Tibial artery (tissue), 4 donors: Measurements from ENCODE around the gene HPCAL1.

Source experiments
- DNase-seq, 2 donors: peaks; one replicate each; pipeline ENCODE4 v3.0.0-alpha.2; 2019
- H3K27ac ChIP-seq, 2 donors: fragments of 200-600 bp; sonication (generic) in 1 of 2; 1 replicate in 1 of 2; 2 replicates in 1 of 2; pipeline ENCODE4 v1.5.1; 2018 to 2019; ENCODE audit warnings: mild to moderate bottlenecking in 1 of 2
- H3K27me3 ChIP-seq, 2 donors: fragments of 200-600 bp; sonication (generic) in 1 of 2; one replicate each; pipeline versions ENCODE4 v1.5.1 to v1.6.0; 2016 to 2019
- H3K36me3 ChIP-seq, 3 donors: fragments of 200-600 bp; sonication (generic) in 2 of 3; one replicate each; pipeline ENCODE4 v1.5.1; 2016 to 2019; ENCODE audit warnings: mild to moderate bottlenecking in 2 of 3
- H3K4me1 ChIP-seq, 4 donors: fragments of 200-600 bp; sonication (generic) in 2 of 4; 1 replicate in 3 of 4; 2 replicates in 1 of 4; pipeline ENCODE4 v1.5.1; 2016 to 2019
- H3K4me3 ChIP-seq, 2 donors: fragments of 200-600 bp; sonication (generic) in 1 of 2; 1 replicate in 1 of 2; 2 replicates in 1 of 2; pipeline ENCODE4 v1.5.1; 2018 to 2019; ENCODE audit warnings: mild to moderate bottlenecking in 2 of 2
- H3K9me3 ChIP-seq, 3 donors: fragments of 200-600 bp; sonication (generic) in 1 of 3; one replicate each; pipeline ENCODE4 v1.5.1; 2016 to 2019
- CTCF ChIP-seq, 2 experiments: fragments of 200-600 bp in 1 of 2; fragments of 450-650 bp in 1 of 2; IDR thresholded peaks; one replicate each; pipeline ENCODE4 v1.5.1; 2017 to 2019; ENCODE audit warnings: antibody characterized with exemption in 2 of 2, mild to moderate bottlenecking in 1 of 2, moderate library complexity in 1 of 2
- intact Hi-C: fragments of 100-400 bp; cut with DNase I; formaldehyde crosslinking; loops from one replicate; pipeline ENCODE4 v1.15.0; 2023; ENCODE audit warnings: low total_unique reads

Gene HPCAL1

GRCh38 chr2:10326707-10327594, 24.2 kb downstream of the HPCAL1 start:
- no peak for DNase-seq
- Histone ChIP-seq H3K27me3 (no peaks in the 10 kb centered on the region), H3K36me3 (peaks cover 0 to 5% (median 0%) of the 10 kb centered on the region in 3 donors), H3K27ac (no peak overlapping the region), H3K4me3 (no peak overlapping the region), H3K4me1 (peaks cover 0 to 22% (median 5%) of the 10 kb centered on the region in 4 donors), H3K9me3 (no peaks in the 10 kb centered on the region)
- intact Hi-C loops, result loop anchor here (2.0 kb wide), 1 partner anchor 18 kb away; no protein-coding TSS in a partner anchor
- TF ChIP-seq CTCF (IDR thresholded peaks at IDR 0.05), result no peak

GRCh38 chr2:10327896-10328669, 25.4 kb downstream of the HPCAL1 start:
- no peak overlapping the region for H3K27ac ChIP-seq
- no peaks in the 10 kb centered on the region for H3K36me3 ChIP-seq
- TF ChIP-seq CTCF (IDR thresholded peaks at IDR 0.05), result no peak

GRCh38 chr2:10328670-10329579, 26.2 kb downstream of the HPCAL1 start:
- no peaks in the 10 kb centered on the region for H3K36me3 ChIP-seq
- intact Hi-C loops, result no loop called here
- no peaks in the 10 kb centered on the region for H3K9me3 ChIP-seq
- no peaks in the 10 kb centered on the region for H3K27me3 ChIP-seq
- H3K4me3 ChIP-seq, result no peak overlapping the region
- no peak for TF ChIP-seq CTCF (IDR thresholded peaks at IDR 0.05)
- no peak overlapping the region for H3K27ac ChIP-seq
- H3K4me1 ChIP-seq, result peaks cover 0 to 22% (median 5%) of the 10 kb centered on the region in 4 donors
- DNase-seq, result no peak

More at GRCh38 chr2:10327896-10328669, 25.4 kb downstream of the HPCAL1 start:
- no peaks in the 10 kb centered on the region for H3K27me3 ChIP-seq
- no peak for DNase-seq
- H3K4me3 ChIP-seq, result no peak overlapping the region
- H3K4me1 ChIP-seq, result peaks cover 0 to 22% (median 5%) of the 10 kb centered on the region in 4 donors
- H3K9me3 ChIP-seq, result no peaks in the 10 kb centered on the region
- intact Hi-C loops, result loop anchor here (2.0 kb wide), 1 partner anchor 17 kb away; no protein-coding TSS in a partner anchor

GRCh38 chr2:10329580-10329879, 26.8 kb downstream of the HPCAL1 start:
- TF ChIP-seq CTCF (IDR thresholded peaks at IDR 0.05), result no peak
- intact Hi-C loops, result no loop called here
- DNase-seq, result no peak
- H3K36me3 ChIP-seq, result no peaks in the 10 kb centered on the region
- peaks cover 0 to 22% (median 5%) of the 10 kb centered on the region in 4 donors for H3K4me1 ChIP-seq
- H3K27ac ChIP-seq, result no peak overlapping the region
- no peaks in the 10 kb centered on the region for H3K9me3 ChIP-seq
- no peak overlapping the region for H3K4me3 ChIP-seq
- no peaks in the 10 kb centered on the region for H3K27me3 ChIP-seq
